B cell (primary cell): ENCODE results near the gene KRT82.

Experiments used
- CTCF ChIP-seq: fragments of 200-600 bp; IDR thresholded peaks from one replicate; pipeline ENCODE4 v1.8.0; 2022; ENCODE audit warnings: antibody characterized with exemption, mild to moderate bottlenecking
- EZH2 ChIP-seq: IDR thresholded peaks from 2 replicates; pipeline ENCODE4 v1.6.1; 2012; ENCODE audit warnings: borderline replicate concordance, low read depth, mild to moderate bottlenecking, moderate library complexity, low read length; ENCODE audit not compliant: insufficient read depth, poor library complexity, severe bottlenecking

GRCh38 chr12:52405922-52406385, at the start of gene KRT82:
- no peak for TF ChIP-seq CTCF
- TF ChIP-seq EZH2, result no peak
